ENCODE data around the gene SAMD13. TPM values are rescaled to one million over a fixed set of nuclear protein-coding genes. Genes with fewer than 3 reads are reported as not detected.

Gene SAMD13
- total RNA-seq, 1 donor from 2014 or later: 1.6 TPM

Other genes with a start within 250 kb of the SAMD13 start
- 31.9 TPM for gene PRKACB, start 157.4 kb upstream of the SAMD13 start, total RNA-seq
- 21.7 TPM for gene DNASE2B, start 96.8 kb downstream of the SAMD13 start, total RNA-seq
- 30.1 TPM for gene RPF1, start 177.6 kb downstream of the SAMD13 start, total RNA-seq
- 3.4 TPM for gene SPATA1, start 204.7 kb downstream of the SAMD13 start, total RNA-seq
- gene GNG5, start 204.9 kb downstream of the SAMD13 start, total RNA-seq: 133 TPM